ENCODE results near the gene U2SURP.
"Not testable (repeated sequence)": the region's sequence is repeated elsewhere in the genome, so short reads cannot be mapped to it uniquely, and the experiment has no call there.

The U2SURP gene

DNA sequence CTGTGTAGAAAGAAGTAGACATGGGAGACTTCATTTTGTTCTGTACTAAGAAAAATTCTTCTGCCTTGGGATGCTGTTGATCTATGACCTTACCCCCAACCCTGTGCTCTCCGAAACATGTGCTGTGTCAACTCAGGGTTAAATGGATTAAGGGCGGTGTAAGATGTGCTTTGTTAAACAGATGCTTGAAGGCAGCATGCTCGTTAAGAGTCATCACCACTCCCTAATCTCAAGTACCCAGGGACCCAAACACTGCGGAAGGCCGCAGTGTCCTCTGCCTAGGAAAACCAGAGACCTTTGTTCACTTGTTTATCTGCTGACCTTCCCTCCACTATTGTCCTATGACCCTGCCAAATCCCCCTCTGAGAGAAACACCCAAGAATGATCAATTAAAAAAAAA lies 72.6 kb downstream of the U2SURP start:
- DNase-seq = not testable (repeated sequence)

DNA sequence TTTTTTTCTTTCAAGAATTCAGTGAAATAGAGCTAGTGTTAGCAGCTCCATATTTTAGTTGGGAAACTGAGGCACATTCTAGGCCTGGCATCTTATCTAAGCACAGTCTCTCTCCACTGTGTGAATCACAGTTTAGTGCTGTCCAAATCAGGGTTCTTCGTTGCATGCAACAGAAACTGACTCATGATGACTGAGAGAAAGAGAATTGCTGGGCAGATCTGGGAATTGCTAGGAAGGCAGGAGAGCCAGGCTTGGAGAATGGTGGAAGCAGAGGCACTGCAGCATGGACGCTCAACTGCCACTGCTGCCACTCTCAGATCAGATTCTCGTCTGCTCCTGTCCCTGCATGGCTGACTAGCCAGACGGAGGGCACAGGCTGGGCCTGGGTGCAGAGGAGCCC lies 77.5 kb downstream of the U2SURP start:
- DNase-seq = no peak

DNA sequence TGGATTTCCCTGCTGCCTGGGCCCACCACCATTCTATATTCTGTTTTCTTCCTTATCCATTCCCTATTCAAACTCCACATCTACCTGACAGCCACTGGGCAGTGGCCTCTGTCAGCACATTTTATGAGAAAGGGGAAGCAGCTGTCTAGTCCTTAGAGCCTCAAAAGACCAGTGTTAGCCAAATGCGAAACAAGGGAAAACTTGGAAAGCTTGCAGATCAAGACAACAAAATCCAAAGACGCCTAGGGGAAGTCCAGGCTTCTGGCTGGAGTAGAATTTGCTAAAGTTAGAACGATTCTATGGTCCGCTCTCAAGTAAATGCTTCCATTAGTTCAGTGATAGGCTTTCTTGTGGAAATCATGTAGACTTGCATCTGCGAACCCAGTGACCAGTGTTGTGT lies 78.8 kb downstream of the U2SURP start:
- no peak for DNase-seq

DNA sequence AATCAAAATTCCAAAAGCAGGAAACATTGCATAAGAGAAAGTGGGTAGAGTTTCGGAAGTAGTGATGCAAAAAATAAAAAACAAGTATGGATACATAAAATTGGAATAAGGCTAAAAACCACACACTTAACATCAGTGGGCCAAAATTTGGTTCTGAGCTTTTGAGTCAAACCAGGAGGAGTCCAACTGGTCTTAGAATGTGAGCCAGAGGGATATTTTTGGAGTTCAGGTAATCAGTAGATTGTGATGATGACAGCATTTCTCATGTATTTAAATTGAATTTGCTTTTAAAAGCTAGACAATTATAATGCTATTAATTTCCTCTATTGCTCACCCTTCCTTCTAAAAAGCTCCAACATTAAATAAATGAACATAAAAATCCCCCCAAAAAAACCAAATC lies 80.0 kb downstream of the U2SURP start:
- no peak for DNase-seq

DNA sequence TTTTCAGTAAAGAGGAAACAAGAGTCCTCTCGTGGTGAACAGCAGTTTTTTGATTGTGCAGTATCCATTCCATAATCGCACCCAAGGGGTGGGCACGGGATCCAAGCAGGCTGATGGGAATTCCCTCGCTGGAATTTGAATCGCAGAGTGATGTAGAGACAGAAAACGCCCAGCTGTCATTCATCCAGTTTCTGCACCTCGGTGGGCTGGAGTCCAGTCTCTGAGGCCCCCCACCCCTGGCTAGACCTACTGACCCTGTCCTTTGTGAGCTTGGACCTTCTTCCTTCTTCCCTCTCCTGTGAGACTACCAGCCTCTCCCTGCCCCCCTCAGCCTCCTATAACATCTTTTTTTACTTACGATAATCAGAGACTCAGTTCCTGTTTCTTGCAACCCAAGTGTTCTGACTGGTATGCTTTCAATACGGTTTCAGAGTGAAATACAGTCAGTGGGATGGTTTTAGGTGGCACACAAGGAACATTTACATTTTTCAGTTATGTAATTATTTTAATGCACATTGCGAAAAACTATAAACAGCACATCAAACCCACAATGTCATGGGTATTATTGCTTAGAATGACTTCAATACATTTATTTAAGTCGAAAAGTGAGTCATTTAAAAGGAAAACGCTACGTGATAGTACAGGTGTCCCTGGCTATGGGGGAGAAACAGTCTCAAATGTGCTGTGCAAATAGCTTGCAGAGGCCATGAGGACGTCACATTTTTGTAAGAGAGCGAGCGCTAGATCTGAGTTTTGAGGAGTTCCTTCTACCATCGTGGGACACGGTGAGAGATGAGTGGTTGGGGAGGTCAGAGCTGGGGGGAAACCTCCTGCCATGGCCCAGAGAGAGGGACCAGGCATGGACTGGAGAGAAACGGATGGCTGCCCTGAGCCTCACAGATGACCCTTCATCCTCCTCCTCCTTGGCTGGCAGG lies 80.7 kb downstream of the U2SURP start:
- DNase-seq = no peak

DNA sequence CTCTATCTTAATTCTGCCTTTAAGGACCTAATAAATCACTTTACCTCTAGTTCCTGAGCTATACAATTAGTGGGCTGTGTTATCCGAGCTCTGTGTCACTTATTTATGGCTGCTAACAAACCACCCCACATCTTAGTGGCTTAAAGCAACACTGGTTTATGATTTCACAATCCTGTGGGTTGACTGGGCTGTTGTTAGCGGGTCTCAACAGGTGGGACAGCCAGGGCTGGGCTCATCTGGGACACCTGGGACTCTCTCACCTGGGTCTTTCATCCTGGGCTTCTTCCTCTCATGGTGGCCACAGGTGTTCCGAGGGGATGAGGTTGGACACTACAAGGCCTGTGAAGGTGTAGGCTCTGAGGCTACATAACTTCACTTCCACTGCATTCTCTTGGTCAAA lies 82.4 kb downstream of the U2SURP start:
- DNase-seq = no peak

DNA sequence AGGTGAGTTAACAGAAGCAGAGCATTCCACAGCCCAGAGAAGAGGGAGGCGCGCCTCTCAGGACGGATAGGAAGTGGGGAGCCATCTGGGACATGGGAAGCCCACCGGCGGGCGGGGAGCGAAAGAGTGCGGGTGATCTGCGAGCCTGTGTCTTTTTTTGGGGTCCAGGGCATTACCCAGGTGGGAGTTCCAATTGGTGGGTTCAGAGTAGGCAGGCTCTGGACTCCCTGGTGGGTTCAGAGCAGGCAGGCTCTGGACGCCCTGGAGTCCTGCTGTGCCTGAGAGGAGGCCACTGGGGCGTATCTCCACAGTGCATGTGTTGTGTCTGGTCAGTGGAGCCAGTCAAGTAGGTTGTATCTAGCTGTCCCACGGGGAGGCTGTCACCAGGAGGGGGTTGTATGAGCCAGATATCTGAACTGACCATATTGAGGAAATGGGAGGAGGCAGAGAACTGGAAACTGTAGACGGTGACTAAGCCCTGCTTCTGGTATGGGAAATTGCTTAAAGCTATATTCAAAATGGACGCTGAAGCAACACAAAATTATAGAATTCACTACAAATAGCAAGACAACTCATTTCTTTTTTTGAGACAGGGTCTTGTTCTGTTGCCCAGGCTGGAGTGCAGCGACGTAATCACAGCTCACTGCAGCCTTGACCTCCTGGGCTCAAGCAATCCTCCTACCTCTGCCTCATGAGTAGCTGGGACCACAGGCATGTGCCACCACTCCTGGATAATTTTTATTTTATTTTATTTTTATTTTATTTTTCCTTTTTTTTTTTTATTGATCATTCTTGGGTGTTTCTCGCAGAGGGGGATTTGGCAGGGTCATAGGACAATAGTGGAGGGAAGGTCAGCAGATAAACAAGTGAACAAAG lies 83.7 kb downstream of the U2SURP start:
- DNase-seq = peak; percentile 14

DNA sequence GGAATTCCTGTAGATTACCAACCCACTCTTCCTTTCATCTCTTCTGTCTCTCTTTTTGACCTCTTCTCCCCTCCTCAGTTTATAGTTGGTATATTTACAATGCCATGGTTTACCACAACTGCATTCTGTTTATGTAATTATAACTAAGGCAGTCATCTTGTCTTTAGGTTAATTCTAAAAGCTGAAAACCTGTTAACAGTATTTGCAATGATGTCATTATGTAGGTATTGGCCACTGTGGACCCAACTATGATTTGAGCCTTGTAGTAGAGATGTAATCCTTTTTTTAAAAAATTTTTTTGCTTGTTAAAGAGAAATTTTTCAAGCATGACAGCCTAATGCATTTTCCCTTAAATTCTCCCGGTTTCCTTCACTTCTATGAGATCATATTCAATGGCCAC lies 87.5 kb downstream of the U2SURP start:
- DNase-seq = no peak

DNA sequence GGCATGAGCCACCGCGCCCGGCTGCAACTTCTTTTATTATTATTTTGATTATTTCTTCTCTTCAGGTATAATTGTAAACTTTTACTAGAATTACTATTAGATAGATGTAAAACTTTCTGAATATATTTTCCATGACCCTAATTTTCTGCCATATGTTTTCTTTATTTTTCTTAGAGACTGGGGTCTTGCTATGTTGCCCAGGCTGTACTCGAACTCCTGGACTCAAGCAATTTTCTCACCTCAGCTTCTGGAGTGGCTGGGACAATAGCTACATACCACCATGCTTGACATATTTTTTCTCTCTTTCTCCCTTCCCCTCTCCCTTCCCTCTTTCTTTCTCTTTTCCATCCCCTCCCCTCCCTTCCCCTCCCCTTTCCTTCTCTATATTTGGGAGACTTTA lies 88.6 kb downstream of the U2SURP start:
- no peak for DNase-seq

DNA sequence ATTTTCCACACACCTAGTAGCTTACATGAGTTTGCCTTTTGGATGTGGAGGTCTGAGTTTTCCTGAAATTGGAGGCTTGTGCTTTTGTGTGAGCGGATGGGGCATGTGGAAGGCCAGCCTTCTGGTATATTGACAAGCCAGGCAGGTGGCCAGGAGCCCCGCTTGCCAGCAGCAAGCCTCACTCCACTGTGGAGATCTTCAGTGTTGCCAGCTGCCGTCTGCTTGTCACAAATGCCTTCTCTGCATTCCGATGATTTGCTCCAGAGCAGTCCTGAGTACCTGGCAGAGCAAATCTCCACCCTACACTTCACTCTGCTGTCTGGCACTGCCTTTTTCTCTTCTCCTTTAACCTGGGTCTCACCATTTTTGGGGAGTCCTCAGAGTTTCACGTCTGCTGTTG lies 89.1 kb downstream of the U2SURP start:
- DNase-seq = peak; percentile 22

DNA sequence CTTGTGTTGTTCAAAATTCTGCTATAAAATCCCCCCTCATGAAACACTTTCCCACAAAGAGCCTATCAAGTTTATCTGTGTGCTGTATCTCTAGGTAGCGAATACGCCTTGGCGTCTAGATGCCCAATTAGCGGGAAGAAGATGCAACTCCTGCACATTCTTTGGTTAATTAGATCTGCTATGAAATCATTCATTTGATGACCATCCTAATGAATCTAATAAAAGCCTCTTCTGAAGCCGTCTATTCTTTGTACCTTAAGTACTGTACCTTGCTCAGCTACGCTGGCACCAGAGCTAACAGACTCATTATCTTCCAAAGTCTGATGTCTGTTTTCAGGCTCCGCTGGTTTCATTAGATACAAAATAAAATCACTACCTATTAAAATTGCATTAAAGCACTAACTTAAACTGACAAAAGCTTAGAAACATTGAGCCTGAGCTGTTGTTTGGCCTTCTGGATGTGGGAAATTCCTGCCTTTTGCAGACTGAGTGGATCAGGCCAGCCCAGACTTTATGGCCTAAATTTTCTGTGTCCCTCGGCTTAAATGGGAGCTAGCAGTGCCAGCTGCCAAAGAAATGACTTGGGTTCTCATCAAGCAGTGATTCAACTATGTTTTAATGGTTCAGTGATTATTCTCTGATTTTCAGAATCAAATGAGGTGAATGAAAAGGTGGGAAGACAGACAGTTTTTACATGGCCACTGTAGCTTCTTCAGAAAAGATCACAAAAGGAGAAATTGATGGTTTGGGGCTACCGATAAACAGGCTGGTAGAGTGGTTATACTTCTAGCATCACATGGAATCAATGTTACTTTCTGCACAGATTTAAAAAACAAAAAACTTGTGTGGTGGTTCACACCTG lies 89.8 kb downstream of the U2SURP start:
- no peak for DNase-seq

DNA sequence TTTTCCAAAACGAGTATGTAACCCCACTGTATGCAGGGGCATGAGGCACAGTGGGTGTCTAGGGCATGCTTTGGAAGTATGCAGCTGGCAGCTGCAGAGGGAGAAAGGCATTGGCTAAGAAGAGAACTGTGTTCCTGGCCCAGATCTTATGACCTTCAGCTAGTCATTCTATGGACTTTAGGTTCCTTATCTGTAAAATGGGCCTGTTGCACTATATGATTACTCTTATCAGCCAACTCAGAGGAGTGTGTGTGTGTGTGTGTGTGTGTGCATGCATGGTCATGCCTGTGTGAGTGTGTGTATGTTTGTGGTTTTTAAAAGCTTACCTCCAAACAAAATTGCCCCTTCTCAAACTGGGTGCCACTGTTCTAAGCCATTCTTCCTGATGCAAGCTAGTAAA lies 90.8 kb downstream of the U2SURP start:
- DNase-seq = no peak

DNA sequence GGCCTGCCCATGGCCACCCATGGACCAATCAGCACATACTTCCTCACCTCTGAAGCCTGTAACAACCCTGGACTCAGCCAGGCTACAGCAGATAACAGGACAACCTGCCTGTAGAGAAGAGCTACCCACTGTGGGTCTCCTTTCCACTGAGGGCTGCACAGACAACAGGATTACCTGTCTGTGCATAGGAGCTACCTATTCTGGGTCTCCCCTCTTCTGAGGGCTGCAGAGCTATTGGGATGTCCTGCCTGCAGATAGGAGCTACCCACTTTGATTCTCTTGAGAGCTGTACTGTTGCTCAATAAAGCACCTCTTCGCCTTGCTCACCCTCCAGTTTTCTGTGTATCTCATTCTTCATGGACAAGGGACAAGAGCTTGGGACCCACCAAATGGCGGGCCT lies 94.4 kb downstream of the U2SURP start:
- DNase-seq = peak; percentile 4

DNA sequence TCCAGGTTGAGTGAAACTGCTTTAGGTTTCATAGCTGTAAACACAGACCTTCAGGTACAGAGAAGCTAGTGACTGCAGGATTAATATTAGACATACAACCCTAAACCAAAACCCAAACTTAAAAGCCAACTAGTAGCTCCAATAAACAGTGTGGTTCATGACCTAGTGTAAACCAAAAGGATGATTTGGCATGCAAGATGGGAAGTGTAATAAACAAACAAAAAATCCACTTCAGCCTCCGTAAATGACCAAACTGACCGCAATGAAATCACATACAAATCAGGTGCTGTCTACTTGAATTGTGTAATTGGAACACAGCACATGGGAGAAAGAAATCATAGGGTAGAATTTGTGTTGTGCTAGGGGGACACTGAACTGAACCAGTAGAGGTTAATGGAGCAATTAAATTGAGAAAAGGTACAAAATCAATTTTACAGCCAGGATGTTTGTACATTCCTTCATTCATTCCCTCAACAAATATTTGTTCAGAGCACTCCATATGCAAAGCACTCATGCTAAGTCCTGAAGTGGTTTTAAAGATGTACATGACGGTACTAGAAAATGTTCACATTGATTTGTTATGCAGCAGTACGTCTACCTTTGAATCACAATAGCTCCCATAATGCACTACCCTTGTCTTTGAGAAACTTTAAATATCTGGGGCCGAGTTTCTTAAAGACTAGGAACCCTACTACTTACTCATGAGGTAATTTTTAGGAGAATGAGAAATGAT lies 96.8 kb downstream of the U2SURP start:
- DNase-seq = peak; percentile 84

DNA sequence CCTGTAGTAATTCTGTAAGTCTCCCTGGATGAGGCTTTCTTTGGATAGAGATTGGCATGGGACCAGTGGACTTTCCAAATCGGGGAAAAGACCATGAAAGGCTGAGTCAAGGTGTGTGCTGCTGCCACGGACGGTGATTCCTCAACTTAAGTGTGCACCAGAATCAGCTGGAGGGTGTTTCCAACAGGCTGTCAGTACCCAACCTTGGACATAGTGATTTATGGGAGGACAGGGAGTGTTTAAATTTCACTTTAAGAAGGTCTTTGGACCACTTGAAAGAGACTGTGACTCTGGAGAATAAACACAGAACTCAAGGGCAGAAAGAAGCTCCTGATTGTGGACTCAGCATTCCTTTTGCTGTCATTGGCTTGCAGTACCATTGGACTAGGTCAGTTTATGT lies 97.8 kb downstream of the U2SURP start:
- no peak for DNase-seq

DNA sequence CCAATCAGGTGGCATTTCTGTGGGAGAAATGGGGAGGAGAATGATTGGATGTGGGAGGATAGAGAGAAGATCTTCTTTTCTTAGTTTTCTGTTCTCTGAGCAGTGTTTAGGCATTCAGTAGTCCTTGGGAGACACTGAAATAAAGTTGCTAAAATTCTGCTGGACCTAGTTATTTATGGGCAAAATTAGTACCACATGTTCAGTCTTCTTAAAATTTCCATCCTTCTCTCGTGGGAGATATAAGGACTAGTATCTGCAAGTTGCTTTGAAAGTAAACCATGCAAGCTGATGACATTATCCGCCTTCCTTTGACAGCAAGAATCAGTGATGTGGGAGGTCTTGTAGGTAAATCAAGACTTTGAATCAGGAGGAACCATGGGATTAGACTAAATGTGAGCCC lies 98.3 kb downstream of the U2SURP start:
- no peak for DNase-seq

DNA sequence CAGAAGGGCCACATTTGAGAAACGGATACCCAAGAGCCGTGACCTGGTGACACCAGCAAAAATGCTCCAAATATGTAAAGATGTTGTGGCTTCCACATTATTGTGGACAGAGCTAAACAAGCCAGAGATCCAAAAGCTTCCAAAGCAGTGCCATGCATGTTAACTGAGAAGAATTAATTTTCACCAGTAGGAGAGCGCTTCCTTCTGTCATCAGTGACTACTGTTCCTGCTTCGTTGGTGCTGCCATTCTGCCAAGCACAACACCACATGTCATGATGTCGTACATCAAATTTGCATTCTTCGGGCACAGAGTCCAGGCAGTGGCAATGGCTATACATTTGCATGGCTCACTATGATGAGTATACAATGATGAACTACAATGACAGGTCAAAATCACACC lies 99.1 kb downstream of the U2SURP start:
- no peak for DNase-seq

DNA sequence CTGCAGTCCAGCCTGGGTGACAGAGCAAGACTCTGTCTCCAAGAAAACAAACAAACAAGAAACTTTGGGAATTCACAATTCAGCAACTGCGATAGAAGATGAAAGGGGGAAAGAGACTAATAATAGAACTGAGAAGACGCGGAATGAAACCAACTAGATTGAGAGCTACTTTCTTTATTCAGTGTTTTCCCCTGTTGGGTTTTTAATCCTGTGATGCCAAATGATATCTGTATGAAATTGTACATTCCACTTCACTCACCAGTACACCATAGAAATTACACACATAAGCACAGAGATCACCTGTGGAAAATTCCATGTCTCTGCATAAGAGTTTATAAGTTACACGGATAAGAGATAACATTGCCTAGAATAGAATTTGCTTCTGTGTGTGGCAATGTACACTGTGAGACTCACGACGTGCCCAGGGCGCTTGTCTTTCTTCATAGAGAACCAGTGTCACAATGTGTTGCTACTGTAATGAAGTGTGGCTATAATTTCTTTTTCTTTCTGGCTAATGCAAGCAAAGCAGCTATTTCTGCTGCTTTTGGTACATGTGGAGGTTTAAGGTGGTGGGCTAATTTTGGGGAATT lies 100.5 kb downstream of the U2SURP start:
- DNase-seq = no peak

DNA sequence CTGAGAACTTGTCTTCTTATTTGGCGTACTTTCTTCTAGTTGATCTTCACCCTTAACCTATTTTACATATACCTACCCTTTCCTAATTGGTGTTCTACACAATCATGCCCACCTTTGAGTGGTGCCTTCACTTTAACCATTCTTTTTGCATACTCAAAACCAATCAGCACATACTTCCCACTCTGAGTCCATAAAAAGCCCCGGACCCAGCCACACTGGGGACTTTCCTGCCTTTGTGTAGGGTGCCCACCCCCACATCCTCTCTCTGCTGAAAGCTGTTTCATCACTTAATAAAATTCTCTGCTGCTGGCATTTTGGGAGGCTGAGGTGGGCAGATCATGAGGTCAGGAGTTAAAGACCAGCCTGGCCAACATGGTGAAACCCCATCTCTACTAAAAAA lies 102.3 kb downstream of the U2SURP start:
- DNase-seq = no peak

DNA sequence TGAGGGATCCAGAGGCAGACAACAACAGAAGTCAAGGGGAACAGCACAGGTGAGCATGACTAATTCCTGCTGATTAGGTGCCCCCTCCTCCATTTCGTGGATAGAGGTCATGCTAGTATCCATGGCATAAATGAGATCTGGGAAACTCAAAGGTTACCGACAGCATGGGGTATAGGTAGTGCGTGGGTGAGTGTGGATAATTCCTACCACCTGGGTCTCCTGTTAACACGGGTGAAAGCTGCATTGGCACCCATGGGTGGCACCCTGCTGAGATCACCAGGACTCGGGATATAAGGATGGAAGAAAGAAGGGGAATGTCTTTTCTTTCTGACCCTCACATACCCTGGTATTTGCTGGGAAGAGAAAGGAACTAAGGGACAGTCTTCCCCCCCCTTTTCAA lies 103.8 kb downstream of the U2SURP start:
- DNase-seq = no peak

DNA sequence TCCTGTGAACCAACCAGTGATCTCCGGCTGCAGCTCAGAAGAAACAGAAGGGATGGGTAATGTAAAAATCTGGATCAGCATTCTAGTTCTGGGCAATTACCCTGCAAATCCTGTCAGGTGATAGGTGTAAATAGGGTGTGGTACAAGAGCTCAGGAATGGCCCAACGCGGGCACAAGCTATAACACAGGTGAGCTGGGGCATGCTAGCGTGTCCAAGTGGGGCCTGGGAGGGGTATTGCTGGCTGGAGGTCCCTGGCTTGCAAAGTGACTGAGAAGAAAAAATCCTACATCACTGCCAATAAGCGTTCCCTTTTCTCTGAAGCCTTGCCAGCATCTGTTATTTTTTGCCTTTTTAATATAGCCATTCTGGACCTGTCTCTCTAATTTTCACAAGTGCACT lies 108.5 kb downstream of the U2SURP start:
- no peak for DNase-seq

Measured in DMS53 (cell line).